GM23338 (cell line): ENCODE data around the gene RASIP1. TPM values are rescaled to one million over a fixed set of nuclear protein-coding genes. Genes with fewer than 3 reads are reported as not detected.
A peak's percentile ranks its signal among the peaks of the same experiment; 100 is the strongest.

Experiments used
- ATAC-seq: fragments of 200-7000 bp; cut with Tn5 transposase; 3 replicates; pipeline ENCODE4 v1.9.1; 2020
- DNase-seq: peaks from one replicate; pipeline ENCODE4 v3.0.0-alpha.2; 2015; ENCODE audit warnings: low spot score
- H2AFZ ChIP-seq: fragments of 200-600 bp; sonication (generic); 2 replicates; pipeline ENCODE4 v1.8.0; 2016; ENCODE audit warnings: antibody characterized with exemption, mild to moderate bottlenecking, moderate library complexity
- H3F3A ChIP-seq: fragments of 200-600 bp; sonication (generic); replicated peaks from 2 replicates; pipeline ENCODE4 v1.8.0; 2017; ENCODE audit warnings: antibody characterized with exemption, mixed run types, low read depth
- H3K27ac ChIP-seq: fragments of 200-600 bp; sonication (generic); 2 replicates; pipeline ENCODE4 v1.6.1; 2016; ENCODE audit warnings: low read depth
- H3K27me3 ChIP-seq: fragments of 200-600 bp; sonication (generic); 2 replicates; pipeline ENCODE4 v1.8.0; 2016; ENCODE audit warnings: mild to moderate bottlenecking, mixed run types, moderate library complexity; ENCODE audit not compliant: insufficient read depth
- H3K36me3 ChIP-seq: fragments of 200-600 bp; sonication (generic); 2 replicates; pipeline ENCODE4 v1.8.0; 2016; ENCODE audit warnings: mild to moderate bottlenecking; ENCODE audit not compliant: insufficient read depth
- H3K4me1 ChIP-seq: fragments of 200-600 bp; sonication (generic); 2 replicates; pipeline ENCODE4 v1.8.0; 2016; ENCODE audit warnings: mild to moderate bottlenecking, moderate library complexity; ENCODE audit not compliant: insufficient read depth
- H3K4me2 ChIP-seq: fragments of 200-600 bp; sonication (generic); 2 replicates; pipeline ENCODE4 v1.7.1; 2017; ENCODE audit warnings: mixed run types
- H3K4me3 ChIP-seq: fragments of 200-600 bp; sonication (generic); 2 replicates; pipeline ENCODE4 v1.6.1; 2016; ENCODE audit warnings: mixed run types
- H3K79me2 ChIP-seq: fragments of 200-600 bp; sonication (generic); replicated peaks from 2 replicates; pipeline ENCODE4 v1.8.0; 2017; ENCODE audit warnings: mild to moderate bottlenecking; ENCODE audit not compliant: insufficient read depth
- H3K9me2 ChIP-seq: fragments of 200-600 bp; sonication (generic); 2 replicates; pipeline ENCODE4 v1.8.0; 2017; ENCODE audit not compliant: insufficient read depth
- H4K20me1 ChIP-seq: fragments of 200-600 bp; sonication (generic); replicated peaks from 2 replicates; pipeline ENCODE4 v1.8.0; 2017; ENCODE audit warnings: mild to moderate bottlenecking; ENCODE audit not compliant: insufficient read depth
- H3K27ac Mint-ChIP-seq: 2 replicates; pipeline ENCODE4 v1.8.0; 2020; ENCODE audit warnings: inconsistent platforms, mild to moderate bottlenecking, moderate library complexity, mixed read lengths
- H3K27me3 Mint-ChIP-seq: 3 replicates; pipeline ENCODE4 v1.8.0; 2022; ENCODE audit warnings: low read depth, mild to moderate bottlenecking, moderate library complexity, mixed read lengths, inconsistent platforms; ENCODE audit not compliant: insufficient read depth, poor library complexity
- H3K36me3 Mint-ChIP-seq: 3 replicates; pipeline ENCODE4 v1.8.0; 2021; ENCODE audit warnings: low read depth, mild to moderate bottlenecking, inconsistent platforms, moderate library complexity, mixed read lengths
- H3K4me1 Mint-ChIP-seq: 3 replicates; pipeline ENCODE4 v1.8.0; 2020; ENCODE audit warnings: mild to moderate bottlenecking, inconsistent platforms, mixed read lengths
- H3K4me3 Mint-ChIP-seq: 3 replicates; pipeline ENCODE4 v1.8.0; 2021; ENCODE audit warnings: moderate library complexity, mild to moderate bottlenecking, inconsistent platforms, mixed read lengths
- H3K9me3 Mint-ChIP-seq: 3 replicates; pipeline ENCODE4 v1.8.0; 2020; ENCODE audit warnings: moderate library complexity, mild to moderate bottlenecking, inconsistent platforms, mixed read lengths
- CREB1 ChIP-seq: fragments of 250-450 bp; sonication (Bioruptor Pico); IDR thresholded peaks from 2 replicates; pipeline ENCODE4 v1.5.0; 2020; ENCODE audit warnings: low read depth, mild to moderate bottlenecking, moderate library complexity
- EZH2 ChIP-seq: fragments of 200-600 bp; sonication (generic); IDR thresholded peaks from one replicate; pipeline ENCODE4 v1.8.0; 2017; ENCODE audit warnings: antibody characterized with exemption, mild to moderate bottlenecking, low read depth; ENCODE audit not compliant: unreplicated experiment
- EZH2phosphoT487 ChIP-seq: fragments of 200-600 bp; sonication (generic); IDR thresholded peaks from one replicate; pipeline ENCODE4 v1.8.1; 2018; ENCODE audit warnings: antibody characterized with exemption; ENCODE audit not compliant: unreplicated experiment
- JUNB ChIP-seq: IDR thresholded peaks from one replicate; pipeline ENCODE4 v1.6.1; 2016; ENCODE audit warnings: antibody characterized with exemption; ENCODE audit not compliant: unreplicated experiment
- NANOG ChIP-seq: IDR thresholded peaks from 2 replicates; pipeline ENCODE4 v1.6.1; 2016; ENCODE audit warnings: antibody characterized with exemption, borderline replicate concordance
- POLR2AphosphoS5 ChIP-seq: IDR thresholded peaks from 2 replicates; pipeline ENCODE4 v1.6.1; 2016; ENCODE audit warnings: antibody characterized with exemption, low read depth
- STAT1 ChIP-seq: IDR thresholded peaks from one replicate; pipeline ENCODE4 v1.6.1; 2016; ENCODE audit warnings: antibody characterized with exemption; ENCODE audit not compliant: unreplicated experiment
- ZNF114 ChIP-seq: fragments of 250-450 bp; sonication (Bioruptor Pico); IDR thresholded peaks from 2 replicates; pipeline ENCODE4 v1.5.0; 2020; ENCODE audit warnings: mild to moderate bottlenecking, moderate library complexity
- ZNF331 ChIP-seq: fragments of 250-450 bp; sonication (Bioruptor Pico); IDR thresholded peaks from 2 replicates; pipeline ENCODE4 v1.5.0; 2020; ENCODE audit warnings: low read depth, mild to moderate bottlenecking, moderate library complexity
- polyA plus RNA-seq: library from polyadenylated mRNA; unstranded; fragments of >200 nt; fragmentation: Nextera tagmentation; extraction: Ambion mirVana; gene quantifications from 2 replicates; pipeline ENCODE4 v1.2.1, GENCODE V29; 2016
- total RNA-seq: library from RNA; depleted of rRNA; stranded (reverse); fragments of >200 nt; shearing (Covaris generic); gene quantifications from 2 replicates; pipeline ENCODE4 v1.2.3, GENCODE V29; 2014
- TF ChIP-seq, protein P1 (sequence below): fragments of 250-450 bp; sonication (Bioruptor Pico); IDR thresholded peaks from 2 replicates; pipeline ENCODE4 v1.5.0; 2020; ENCODE audit warnings: mild to moderate bottlenecking, moderate library complexity
- TF ChIP-seq, protein P2 (sequence below), 2 experiments: fragments of 200-600 bp in 1 of 2; sonication (generic) in 1 of 2; conservative IDR thresholded peaks; 2 replicates each; pipeline versions ENCODE4 v1.5.1 to v1.6.1; 2016 to 2017; ENCODE audit warnings: antibody characterized with exemption in 2 of 2, low read depth in 2 of 2, mild to moderate bottlenecking in 2 of 2, moderate library complexity in 1 of 2
- TF ChIP-seq, protein P3 (sequence below): IDR thresholded peaks from 2 replicates; pipeline ENCODE4 v1.6.1; 2016; ENCODE audit warnings: antibody characterized with exemption
- TF ChIP-seq, protein P4 (sequence below): IDR thresholded peaks from one replicate; pipeline ENCODE4 v1.6.1; 2018; ENCODE audit warnings: antibody characterized with exemption; ENCODE audit not compliant: unreplicated experiment

The RASIP1 gene
- total and polyA plus RNA-seq, 2 experiments from 2014 or later: 9.2 to 14.8 TPM

DNA sequence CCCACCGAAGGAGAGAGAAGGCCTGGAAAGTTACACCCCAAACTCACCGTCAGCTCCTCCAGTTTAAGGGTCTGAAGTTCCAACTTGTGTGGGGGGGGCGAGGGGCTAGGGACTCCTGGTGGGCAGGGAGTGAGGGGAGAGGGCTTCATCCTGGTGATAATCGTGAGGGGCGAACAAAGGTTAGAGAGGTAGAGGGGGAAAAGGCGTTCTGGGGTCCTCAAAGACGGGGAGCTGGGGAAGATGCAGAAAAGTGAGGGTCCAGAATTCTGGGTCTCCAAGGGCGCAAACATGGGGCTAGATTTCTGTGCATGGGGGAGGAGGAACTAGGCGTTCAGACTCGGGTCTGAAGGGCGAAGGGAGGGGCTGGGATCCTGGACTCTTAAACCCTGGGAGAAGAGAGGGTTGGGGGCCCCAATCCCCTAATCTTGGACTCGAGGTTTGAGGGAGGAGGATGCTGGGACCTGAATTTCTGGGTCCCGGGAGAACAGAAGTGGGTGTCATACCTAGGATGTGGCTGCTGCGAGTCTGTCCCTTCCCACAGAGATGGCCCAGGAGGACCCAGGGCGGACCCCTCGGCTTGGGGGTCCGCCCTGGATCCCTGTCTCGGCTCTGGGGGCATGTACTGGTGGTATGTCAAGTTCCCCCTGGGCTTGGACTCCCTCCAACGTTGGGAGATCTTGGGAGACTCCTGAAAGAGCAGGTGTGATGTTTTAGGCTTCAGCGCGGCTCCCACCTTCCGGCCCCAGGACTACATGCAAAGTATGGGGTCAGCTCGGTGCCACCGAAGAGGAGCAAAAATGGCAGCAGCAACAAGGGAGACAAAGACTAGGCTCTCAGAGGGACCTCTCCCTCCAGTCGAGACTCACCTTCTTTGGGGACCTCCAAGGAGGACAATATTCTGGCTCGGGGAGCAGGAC lies 25.4 kb downstream of the RASIP1 start:
- H3K4me1 ChIP-seq: peaks cover 41% of the 10 kb centered on the region
- H3K9me2 ChIP-seq: no peaks in the 10 kb centered on the region
- Mint-ChIP-seq H3K4me3 (peak overlapping the region; percentile 87), H3K9me3 (peaks cover 12% of the 10 kb centered on the region; the same call in 2 of the 3 replicates), H3K27me3 (peaks cover 25% of the 10 kb centered on the region), H3K27ac (peak overlapping the region; percentile 40), H3K36me3 (peaks cover 7% of the 10 kb centered on the region; the same call in 2 of the 3 replicates), H3K4me1 (peaks cover 38% of the 10 kb centered on the region)
- no peak for DNase-seq
- TF ChIP-seq, protein P1, sequence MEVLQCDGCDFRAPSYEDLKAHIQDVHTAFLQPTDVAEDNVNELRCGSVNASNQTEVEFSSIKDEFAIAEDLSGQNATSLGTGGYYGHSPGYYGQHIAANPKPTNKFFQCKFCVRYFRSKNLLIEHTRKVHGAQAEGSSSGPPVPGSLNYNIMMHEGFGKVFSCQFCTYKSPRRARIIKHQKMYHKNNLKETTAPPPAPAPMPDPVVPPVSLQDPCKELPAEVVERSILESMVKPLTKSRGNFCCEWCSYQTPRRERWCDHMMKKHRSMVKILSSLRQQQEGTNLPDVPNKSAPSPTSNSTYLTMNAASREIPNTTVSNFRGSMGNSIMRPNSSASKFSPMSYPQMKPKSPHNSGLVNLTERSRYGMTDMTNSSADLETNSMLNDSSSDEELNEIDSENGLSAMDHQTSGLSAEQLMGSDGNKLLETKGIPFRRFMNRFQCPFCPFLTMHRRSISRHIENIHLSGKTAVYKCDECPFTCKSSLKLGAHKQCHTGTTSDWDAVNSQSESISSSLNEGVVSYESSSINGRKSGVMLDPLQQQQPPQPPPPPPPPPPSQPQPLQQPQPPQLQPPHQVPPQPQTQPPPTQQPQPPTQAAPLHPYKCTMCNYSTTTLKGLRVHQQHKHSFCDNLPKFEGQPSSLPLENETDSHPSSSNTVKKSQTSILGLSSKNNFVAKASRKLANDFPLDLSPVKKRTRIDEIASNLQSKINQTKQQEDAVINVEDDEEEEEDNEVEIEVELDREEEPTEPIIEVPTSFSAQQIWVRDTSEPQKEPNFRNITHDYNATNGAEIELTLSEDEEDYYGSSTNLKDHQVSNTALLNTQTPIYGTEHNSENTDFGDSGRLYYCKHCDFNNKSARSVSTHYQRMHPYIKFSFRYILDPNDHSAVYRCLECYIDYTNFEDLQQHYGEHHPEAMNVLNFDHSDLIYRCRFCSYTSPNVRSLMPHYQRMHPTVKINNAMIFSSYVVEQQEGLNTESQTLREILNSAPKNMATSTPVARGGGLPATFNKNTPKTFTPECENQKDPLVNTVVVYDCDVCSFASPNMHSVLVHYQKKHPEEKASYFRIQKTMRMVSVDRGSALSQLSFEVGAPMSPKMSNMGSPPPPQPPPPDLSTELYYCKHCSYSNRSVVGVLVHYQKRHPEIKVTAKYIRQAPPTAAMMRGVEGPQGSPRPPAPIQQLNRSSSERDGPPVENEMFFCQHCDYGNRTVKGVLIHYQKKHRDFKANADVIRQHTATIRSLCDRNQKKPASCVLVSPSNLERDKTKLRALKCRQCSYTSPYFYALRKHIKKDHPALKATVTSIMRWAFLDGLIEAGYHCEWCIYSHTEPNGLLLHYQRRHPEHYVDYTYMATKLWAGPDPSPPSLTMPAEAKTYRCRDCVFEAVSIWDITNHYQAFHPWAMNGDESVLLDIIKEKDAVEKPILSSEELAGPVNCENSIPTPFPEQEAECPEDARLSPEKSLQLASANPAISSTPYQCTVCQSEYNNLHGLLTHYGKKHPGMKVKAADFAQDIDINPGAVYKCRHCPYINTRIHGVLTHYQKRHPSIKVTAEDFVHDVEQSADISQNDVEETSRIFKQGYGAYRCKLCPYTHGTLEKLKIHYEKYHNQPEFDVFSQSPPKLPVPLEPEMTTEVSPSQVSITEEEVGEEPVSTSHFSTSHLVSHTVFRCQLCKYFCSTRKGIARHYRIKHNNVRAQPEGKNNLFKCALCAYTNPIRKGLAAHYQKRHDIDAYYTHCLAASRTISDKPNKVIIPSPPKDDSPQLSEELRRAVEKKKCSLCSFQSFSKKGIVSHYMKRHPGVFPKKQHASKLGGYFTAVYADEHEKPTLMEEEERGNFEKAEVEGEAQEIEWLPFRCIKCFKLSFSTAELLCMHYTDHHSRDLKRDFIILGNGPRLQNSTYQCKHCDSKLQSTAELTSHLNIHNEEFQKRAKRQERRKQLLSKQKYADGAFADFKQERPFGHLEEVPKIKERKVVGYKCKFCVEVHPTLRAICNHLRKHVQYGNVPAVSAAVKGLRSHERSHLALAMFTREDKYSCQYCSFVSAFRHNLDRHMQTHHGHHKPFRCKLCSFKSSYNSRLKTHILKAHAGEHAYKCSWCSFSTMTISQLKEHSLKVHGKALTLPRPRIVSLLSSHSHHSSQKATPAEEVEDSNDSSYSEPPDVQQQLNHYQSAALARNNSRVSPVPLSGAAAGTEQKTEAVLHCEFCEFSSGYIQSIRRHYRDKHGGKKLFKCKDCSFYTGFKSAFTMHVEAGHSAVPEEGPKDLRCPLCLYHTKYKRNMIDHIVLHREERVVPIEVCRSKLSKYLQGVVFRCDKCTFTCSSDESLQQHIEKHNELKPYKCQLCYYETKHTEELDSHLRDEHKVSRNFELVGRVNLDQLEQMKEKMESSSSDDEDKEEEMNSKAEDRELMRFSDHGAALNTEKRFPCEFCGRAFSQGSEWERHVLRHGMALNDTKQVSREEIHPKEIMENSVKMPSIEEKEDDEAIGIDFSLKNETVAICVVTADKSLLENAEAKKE: no peak
- TF ChIP-seq EZH2phosphoT487: no peak
- TF ChIP-seq NANOG: no peak
- TF ChIP-seq, protein P2, sequence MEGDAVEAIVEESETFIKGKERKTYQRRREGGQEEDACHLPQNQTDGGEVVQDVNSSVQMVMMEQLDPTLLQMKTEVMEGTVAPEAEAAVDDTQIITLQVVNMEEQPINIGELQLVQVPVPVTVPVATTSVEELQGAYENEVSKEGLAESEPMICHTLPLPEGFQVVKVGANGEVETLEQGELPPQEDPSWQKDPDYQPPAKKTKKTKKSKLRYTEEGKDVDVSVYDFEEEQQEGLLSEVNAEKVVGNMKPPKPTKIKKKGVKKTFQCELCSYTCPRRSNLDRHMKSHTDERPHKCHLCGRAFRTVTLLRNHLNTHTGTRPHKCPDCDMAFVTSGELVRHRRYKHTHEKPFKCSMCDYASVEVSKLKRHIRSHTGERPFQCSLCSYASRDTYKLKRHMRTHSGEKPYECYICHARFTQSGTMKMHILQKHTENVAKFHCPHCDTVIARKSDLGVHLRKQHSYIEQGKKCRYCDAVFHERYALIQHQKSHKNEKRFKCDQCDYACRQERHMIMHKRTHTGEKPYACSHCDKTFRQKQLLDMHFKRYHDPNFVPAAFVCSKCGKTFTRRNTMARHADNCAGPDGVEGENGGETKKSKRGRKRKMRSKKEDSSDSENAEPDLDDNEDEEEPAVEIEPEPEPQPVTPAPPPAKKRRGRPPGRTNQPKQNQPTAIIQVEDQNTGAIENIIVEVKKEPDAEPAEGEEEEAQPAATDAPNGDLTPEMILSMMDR (conservative IDR thresholded peaks at IDR 0.05; ENCODE audit: low read depth in 2 of 2): no peak
- no peak for TF ChIP-seq ZNF331 (CRISPR knock-in tag)
- no peak for TF ChIP-seq CREB1 (CRISPR knock-in tag)
- TF ChIP-seq STAT1: no peak
- TF ChIP-seq, protein P3, sequence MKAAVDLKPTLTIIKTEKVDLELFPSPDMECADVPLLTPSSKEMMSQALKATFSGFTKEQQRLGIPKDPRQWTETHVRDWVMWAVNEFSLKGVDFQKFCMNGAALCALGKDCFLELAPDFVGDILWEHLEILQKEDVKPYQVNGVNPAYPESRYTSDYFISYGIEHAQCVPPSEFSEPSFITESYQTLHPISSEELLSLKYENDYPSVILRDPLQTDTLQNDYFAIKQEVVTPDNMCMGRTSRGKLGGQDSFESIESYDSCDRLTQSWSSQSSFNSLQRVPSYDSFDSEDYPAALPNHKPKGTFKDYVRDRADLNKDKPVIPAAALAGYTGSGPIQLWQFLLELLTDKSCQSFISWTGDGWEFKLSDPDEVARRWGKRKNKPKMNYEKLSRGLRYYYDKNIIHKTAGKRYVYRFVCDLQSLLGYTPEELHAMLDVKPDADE: no peak
- TF ChIP-seq ZNF114 (CRISPR knock-in tag): no peak
- TF ChIP-seq JUNB: no peak
- no peak for TF ChIP-seq POLR2AphosphoS5
- TF ChIP-seq, protein P4, sequence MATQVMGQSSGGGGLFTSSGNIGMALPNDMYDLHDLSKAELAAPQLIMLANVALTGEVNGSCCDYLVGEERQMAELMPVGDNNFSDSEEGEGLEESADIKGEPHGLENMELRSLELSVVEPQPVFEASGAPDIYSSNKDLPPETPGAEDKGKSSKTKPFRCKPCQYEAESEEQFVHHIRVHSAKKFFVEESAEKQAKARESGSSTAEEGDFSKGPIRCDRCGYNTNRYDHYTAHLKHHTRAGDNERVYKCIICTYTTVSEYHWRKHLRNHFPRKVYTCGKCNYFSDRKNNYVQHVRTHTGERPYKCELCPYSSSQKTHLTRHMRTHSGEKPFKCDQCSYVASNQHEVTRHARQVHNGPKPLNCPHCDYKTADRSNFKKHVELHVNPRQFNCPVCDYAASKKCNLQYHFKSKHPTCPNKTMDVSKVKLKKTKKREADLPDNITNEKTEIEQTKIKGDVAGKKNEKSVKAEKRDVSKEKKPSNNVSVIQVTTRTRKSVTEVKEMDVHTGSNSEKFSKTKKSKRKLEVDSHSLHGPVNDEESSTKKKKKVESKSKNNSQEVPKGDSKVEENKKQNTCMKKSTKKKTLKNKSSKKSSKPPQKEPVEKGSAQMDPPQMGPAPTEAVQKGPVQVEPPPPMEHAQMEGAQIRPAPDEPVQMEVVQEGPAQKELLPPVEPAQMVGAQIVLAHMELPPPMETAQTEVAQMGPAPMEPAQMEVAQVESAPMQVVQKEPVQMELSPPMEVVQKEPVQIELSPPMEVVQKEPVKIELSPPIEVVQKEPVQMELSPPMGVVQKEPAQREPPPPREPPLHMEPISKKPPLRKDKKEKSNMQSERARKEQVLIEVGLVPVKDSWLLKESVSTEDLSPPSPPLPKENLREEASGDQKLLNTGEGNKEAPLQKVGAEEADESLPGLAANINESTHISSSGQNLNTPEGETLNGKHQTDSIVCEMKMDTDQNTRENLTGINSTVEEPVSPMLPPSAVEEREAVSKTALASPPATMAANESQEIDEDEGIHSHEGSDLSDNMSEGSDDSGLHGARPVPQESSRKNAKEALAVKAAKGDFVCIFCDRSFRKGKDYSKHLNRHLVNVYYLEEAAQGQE: no peak
- no peak for TF ChIP-seq EZH2
- no peak for ATAC-seq
- H3K4me2 ChIP-seq: peak overlapping the region; percentile 90
- 0 out of 2 replicates have a peak overlapping the region, but pooled peaks have one; percentile 45 for H2AFZ ChIP-seq
- H4K20me1 ChIP-seq: no peaks in the 10 kb centered on the region
- H3K36me3 ChIP-seq: no peaks in the 10 kb centered on the region
- peak overlapping the region; percentile 85 for H3K4me3 ChIP-seq
- H3K27ac ChIP-seq: peak overlapping the region; percentile 78; the same call in 1 of the 2 replicates
- no peaks in the 10 kb centered on the region for H3K27me3 ChIP-seq
- H3F3A ChIP-seq: peaks cover 10% of the 10 kb centered on the region; the same call in 1 of the 2 replicates
- no peaks in the 10 kb centered on the region for H3K79me2 ChIP-seq
